ENCODE results near the gene PDZD4. TPM values are rescaled to one million over a fixed set of nuclear protein-coding genes. Genes with fewer than 3 reads are reported as not detected.

PDZD4 gene
- polyA plus RNA-seq, 1 donor (not counting 4 experiments of a cell fraction or from before 2014, with no cell fraction given): 0.05 TPM

DNA sequence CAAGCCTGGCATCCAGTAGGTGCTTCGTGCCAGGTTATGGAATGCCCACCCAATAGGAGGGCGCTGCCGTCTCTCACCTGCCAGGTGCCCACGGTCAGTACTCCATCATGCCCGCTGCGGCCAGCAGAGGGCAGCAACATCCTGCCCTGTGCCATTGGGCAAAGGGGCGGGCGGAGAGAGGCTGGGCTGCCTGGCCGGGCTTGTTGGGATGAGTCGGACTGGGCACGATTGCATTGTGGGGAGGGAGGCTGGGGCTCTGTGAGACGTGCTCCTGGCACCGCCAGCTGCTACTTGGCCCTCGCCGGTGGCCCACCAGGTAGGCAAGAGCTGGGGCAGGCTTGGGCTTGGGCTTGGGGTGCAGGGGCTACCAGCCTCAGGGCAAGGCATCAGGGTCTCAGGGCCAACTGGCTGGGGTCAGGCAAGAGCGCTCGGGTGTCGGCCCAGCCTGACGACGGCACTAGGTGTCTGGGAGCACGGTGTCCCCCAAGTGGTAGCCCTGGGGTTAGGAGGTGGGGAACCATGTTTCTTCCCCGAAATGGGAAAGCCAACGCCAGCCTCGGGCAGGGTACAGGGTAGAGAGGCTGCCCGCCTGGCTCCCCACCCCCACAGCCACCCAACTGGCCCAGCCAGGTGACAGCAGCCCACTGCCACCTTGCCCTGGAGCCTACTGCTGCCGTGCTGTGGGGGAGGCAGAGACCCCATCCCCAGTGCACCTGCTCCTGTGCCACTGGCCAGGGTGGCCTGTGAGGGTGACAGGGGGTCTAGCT, 66.2 kb downstream of the PDZD4 start, which contains the start of gene PLXNB3:
TSS of gene PLXNB3 (plus strand) at position 261 of the 767 bp plus-strand sequence. CDS start 1,287 bp downstream, outside the sequence.
- FAIRE-seq (no peak), DNase-seq (ENCODE audit: low read depth, low spot score) (peak; percentile 28)
- Histone ChIP-seq H3K4me2 (ENCODE audit: control insufficient read depth, extremely low read depth, insufficient read depth, low read depth, low read length) (peak within 1 kb of the TSS; percentile 67), H2AFZ (ENCODE audit: control insufficient read depth, low read length) (peak within 1 kb of the TSS; percentile 39), H3K27ac (ENCODE audit: control insufficient read depth, insufficient read depth, low read length) (no peak within 1 kb of the TSS), H3K9me1 (ENCODE audit: control insufficient read depth, extremely low read depth, insufficient read depth, low read length) (no peaks in the 10 kb centered on the region), H3K27me3 (ENCODE audit: control insufficient read depth, extremely low read depth, insufficient read depth, low read length) (no peaks in the 10 kb centered on the region), H3K9me3 (ENCODE audit: control insufficient read depth, low read depth, low read length) (peaks cover under 1% of the 10 kb centered on the region), H3K9ac (ENCODE audit: control insufficient read depth, extremely low read depth, insufficient read depth, low read length) (peak within 1 kb of the TSS; percentile 28), H3K4me3 (ENCODE audit: control insufficient read depth in 2 of 3, extremely low read depth in 1 of 3, insufficient read depth in 2 of 3, low read depth in 1 of 3, low read length in 3 of 3) (peak within 1 kb of the TSS; percentile 46 to 57 (median 51)), H4K20me1 (ENCODE audit: control insufficient read depth, extremely low read depth, insufficient read depth, low read length) (no peaks in the 10 kb centered on the region), H3K4me1 (ENCODE audit: control insufficient read depth, extremely low read depth, insufficient read depth, low read length) (peaks cover 13% of the 10 kb centered on the region), H3K79me2 (ENCODE audit: control insufficient read depth, insufficient read depth, low read length) (peaks cover 2% of the 10 kb centered on the region), H3K36me3 (ENCODE audit: control insufficient read depth in 2 of 2, extremely low read depth in 1 of 2, insufficient read depth in 2 of 2, low read length in 2 of 2) (peaks cover 0 to 2% of the 10 kb centered on the region in 2 experiments)
- TF ChIP-seq, protein P1, sequence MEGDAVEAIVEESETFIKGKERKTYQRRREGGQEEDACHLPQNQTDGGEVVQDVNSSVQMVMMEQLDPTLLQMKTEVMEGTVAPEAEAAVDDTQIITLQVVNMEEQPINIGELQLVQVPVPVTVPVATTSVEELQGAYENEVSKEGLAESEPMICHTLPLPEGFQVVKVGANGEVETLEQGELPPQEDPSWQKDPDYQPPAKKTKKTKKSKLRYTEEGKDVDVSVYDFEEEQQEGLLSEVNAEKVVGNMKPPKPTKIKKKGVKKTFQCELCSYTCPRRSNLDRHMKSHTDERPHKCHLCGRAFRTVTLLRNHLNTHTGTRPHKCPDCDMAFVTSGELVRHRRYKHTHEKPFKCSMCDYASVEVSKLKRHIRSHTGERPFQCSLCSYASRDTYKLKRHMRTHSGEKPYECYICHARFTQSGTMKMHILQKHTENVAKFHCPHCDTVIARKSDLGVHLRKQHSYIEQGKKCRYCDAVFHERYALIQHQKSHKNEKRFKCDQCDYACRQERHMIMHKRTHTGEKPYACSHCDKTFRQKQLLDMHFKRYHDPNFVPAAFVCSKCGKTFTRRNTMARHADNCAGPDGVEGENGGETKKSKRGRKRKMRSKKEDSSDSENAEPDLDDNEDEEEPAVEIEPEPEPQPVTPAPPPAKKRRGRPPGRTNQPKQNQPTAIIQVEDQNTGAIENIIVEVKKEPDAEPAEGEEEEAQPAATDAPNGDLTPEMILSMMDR (optimal IDR thresholded peaks at IDR 0.05 in 1 of 3, IDR thresholded peaks at IDR 0.05 in 1 of 3, conservative IDR thresholded peaks at IDR 0.05 in 1 of 3; ENCODE audit: extremely low read depth in 1 of 3, insufficient read depth in 2 of 3, low read length in 3 of 3): peak in 2 of 3 experiments; percentile 63 to 87
- TF ChIP-seq EZH2 (IDR thresholded peaks at IDR 0.05; ENCODE audit: low read length): no peak
- dilution Hi-C loops (cut with MboI; ENCODE audit: extremely low pct_ligation_motif_present, low sequenced_read_pairs): no loop called here

DNA sequence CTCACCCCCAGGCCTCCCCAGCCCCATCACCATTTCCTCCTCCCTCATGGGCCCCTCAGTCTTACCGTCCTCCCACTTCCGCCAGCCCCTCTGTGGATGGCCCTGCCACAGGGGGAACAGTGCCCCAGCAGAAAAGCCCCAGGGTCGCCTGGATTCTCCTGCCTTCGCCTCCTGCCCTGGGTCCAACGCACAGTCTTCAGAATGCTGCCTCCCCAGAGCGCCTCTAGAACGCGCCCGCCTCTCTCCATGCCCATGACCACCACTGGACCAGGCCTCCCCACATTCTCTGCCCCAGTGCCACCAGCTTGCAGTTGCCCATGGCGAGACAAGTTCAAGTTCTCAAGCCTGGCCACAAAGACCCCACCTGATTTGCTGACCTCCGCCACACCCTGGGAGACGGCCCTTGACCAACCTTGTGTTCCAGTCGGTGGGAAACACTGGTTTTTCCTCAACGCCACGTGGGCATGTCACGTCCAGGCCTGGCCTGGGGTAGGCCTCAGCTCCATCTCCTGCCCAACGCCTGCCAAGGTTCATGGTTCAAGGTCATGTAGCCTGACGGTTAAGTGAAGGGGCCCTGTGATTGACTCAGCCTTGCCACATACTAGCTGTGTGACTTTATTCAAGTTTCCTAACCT, 66.9 kb downstream of the PDZD4 start:
- FAIRE-seq: no peak
- no peaks in the 10 kb centered on the region for H3K36me3 ChIP-seq (ENCODE audit: control insufficient read depth in 2 of 2, extremely low read depth in 1 of 2, insufficient read depth in 2 of 2, low read length in 2 of 2)
- H2AFZ ChIP-seq (ENCODE audit: control insufficient read depth, low read length): no peak overlapping the region
- no peaks in the 10 kb centered on the region for H3K9me1 ChIP-seq (ENCODE audit: control insufficient read depth, extremely low read depth, insufficient read depth, low read length)
- TF ChIP-seq, protein P1 (optimal IDR thresholded peaks at IDR 0.05 in 1 of 3, IDR thresholded peaks at IDR 0.05 in 1 of 3, conservative IDR thresholded peaks at IDR 0.05 in 1 of 3; ENCODE audit: extremely low read depth in 1 of 3, insufficient read depth in 2 of 3, low read length in 3 of 3): no peak
- TF ChIP-seq EZH2 (IDR thresholded peaks at IDR 0.05; ENCODE audit: low read length): no peak
- H3K4me1 ChIP-seq (ENCODE audit: control insufficient read depth, extremely low read depth, insufficient read depth, low read length): peaks cover 13% of the 10 kb centered on the region
- H3K79me2 ChIP-seq (ENCODE audit: control insufficient read depth, insufficient read depth, low read length): peaks cover 2% of the 10 kb centered on the region
- H3K4me3 ChIP-seq (ENCODE audit: control insufficient read depth in 2 of 3, extremely low read depth in 1 of 3, insufficient read depth in 2 of 3, low read depth in 1 of 3, low read length in 3 of 3): no peak overlapping the region
- no peak for DNase-seq (ENCODE audit: low read depth, low spot score)
- H3K9me3 ChIP-seq (ENCODE audit: control insufficient read depth, low read depth, low read length): no peaks in the 10 kb centered on the region
- no peaks in the 10 kb centered on the region for H3K27me3 ChIP-seq (ENCODE audit: control insufficient read depth, extremely low read depth, insufficient read depth, low read length)
- H3K4me2 ChIP-seq (ENCODE audit: control insufficient read depth, extremely low read depth, insufficient read depth, low read depth, low read length): no peak overlapping the region
- H4K20me1 ChIP-seq (ENCODE audit: control insufficient read depth, extremely low read depth, insufficient read depth, low read length): no peaks in the 10 kb centered on the region
- H3K27ac ChIP-seq (ENCODE audit: control insufficient read depth, insufficient read depth, low read length): no peak overlapping the region
- dilution Hi-C loops (cut with MboI; ENCODE audit: extremely low pct_ligation_motif_present, low sequenced_read_pairs): no loop called here
- H3K9ac ChIP-seq (ENCODE audit: control insufficient read depth, extremely low read depth, insufficient read depth, low read length): no peak overlapping the region

Data from keratinocyte (primary cell).